Measurements from ENCODE around the gene CATSPER3.

DNA sequence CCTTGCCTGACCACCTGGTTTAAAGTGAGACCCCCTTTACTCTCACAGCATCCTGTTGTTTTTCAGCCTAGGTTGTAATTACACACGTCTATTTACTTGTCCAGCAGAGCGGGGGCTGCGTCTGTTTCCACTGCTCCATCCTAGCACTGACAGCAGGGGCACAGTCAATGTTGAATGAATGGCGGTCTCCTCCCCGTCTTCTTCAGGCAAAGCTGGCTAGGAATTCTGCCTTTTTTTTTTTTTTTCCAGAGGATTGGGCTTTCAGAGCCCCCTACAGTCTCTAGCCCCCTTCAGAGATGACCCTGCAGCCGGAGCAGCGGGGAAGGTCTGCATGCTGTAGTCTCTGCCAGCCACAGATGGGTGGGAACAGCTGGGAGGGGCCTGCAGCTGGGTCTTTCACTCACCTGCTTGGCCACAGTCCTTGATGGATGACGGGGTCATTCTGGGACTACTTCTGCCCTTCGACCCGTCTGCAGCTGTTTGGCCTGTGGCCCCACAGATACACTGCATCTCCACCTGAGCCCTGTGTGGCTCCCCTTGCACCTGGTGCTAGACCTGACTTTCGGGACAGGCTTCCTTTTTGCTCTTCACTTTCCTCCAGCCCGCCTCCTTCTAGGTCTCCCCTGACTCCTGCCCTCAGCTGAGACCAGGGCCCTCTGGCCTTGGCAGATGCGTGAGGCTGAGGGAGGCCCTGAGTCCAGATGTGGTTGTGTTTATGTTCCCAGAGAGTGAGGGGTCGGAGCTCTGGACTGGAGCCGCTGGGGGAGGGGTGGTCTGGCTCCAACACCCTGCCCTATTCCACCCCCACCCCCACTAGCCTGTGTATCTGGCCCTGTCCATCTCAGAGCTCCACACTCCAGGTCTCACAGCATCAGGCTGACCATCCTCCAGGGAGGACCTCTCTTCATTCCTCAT is 58.3 kb downstream of the CATSPER3 start:
- TF ChIP-seq, protein P1, sequence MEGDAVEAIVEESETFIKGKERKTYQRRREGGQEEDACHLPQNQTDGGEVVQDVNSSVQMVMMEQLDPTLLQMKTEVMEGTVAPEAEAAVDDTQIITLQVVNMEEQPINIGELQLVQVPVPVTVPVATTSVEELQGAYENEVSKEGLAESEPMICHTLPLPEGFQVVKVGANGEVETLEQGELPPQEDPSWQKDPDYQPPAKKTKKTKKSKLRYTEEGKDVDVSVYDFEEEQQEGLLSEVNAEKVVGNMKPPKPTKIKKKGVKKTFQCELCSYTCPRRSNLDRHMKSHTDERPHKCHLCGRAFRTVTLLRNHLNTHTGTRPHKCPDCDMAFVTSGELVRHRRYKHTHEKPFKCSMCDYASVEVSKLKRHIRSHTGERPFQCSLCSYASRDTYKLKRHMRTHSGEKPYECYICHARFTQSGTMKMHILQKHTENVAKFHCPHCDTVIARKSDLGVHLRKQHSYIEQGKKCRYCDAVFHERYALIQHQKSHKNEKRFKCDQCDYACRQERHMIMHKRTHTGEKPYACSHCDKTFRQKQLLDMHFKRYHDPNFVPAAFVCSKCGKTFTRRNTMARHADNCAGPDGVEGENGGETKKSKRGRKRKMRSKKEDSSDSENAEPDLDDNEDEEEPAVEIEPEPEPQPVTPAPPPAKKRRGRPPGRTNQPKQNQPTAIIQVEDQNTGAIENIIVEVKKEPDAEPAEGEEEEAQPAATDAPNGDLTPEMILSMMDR (IDR thresholded peaks at IDR 0.05), result no peak
- TF ChIP-seq EP300 (IDR thresholded peaks at IDR 0.05), result no peak

All from ovary (tissue), 3 donors.